Subcutaneous abdominal adipose tissue (tissue), 5 donors: ENCODE data around the gene TOP1.

Experiments
- H3K27ac ChIP-seq: one replicate; pipeline ENCODE4 v1.7.0; 2013; ENCODE audit warnings: low read depth, mild to moderate bottlenecking, inconsistent platforms, low read length, moderate library complexity
- H3K27me3 ChIP-seq, 5 donors: one replicate each; pipeline ENCODE4 v1.7.0; 2013; ENCODE audit warnings: low read length in 5 of 5, inconsistent platforms in 1 of 5; ENCODE audit not compliant: control insufficient read depth in 5 of 5, insufficient read depth in 4 of 5
- H3K36me3 ChIP-seq, 5 donors: one replicate each; pipeline ENCODE4 v1.7.0; 2013; ENCODE audit warnings: low read length in 5 of 5; ENCODE audit not compliant: control insufficient read depth in 5 of 5, insufficient read depth in 5 of 5
- H3K4me1 ChIP-seq, 5 donors: one replicate each; pipeline ENCODE4 v1.7.0; 2013; ENCODE audit warnings: low read length in 5 of 5, mild to moderate bottlenecking in 3 of 5, moderate library complexity in 1 of 5; ENCODE audit not compliant: control insufficient read depth in 5 of 5, insufficient read depth in 5 of 5
- H3K4me3 ChIP-seq, 5 donors: one replicate each; pipeline ENCODE4 v1.7.0; 2013; ENCODE audit warnings: low read length in 5 of 5, low read depth in 1 of 5
- H3K9ac ChIP-seq, 5 donors: one replicate each; pipeline ENCODE4 v1.7.0; 2013; ENCODE audit warnings: low read length in 5 of 5, mild to moderate bottlenecking in 4 of 5, moderate library complexity in 3 of 5
- H3K9me3 ChIP-seq, 5 donors: one replicate each; pipeline ENCODE4 v1.7.0; 2013; ENCODE audit warnings: low read length in 5 of 5; ENCODE audit not compliant: control insufficient read depth in 5 of 5
- donor health status: healthy.
- donor health status: healthy.
- donor health status: healthy.
- donor health status: healthy.
- donor health status: healthy.

Gene TOP1

DNA sequence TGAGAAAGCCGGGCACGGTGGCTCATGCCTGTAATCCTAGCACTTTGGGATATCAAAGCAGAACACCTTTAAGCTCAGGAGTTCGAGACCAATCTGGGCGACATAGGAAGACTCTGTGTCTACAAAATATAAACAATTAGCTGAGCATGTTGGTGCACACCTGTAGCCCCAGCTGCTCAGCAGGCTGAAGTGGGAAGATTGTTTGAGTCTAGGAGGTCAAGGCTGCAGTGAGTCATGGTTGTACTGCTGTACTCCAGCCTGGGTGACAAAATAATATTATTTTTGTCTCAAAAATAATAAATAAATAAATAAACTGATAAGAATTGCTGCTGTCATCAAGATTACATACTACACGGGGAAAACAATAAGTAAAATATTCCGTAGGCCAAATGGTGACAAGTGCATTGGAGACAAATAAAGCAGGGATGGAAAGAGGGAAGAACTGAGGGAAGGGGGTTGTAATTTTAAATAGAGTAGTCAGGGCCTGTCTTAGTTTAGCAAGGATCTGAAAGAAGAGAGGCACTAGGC is 14.0 kb upstream of the TOP1 start:
- peaks cover 0 to 16% (median 8%) of the 10 kb centered on the region in 5 donors for H3K4me1 ChIP-seq
- H3K36me3 ChIP-seq: no peaks in the 10 kb centered on the region
- no peak overlapping the region for H3K9ac ChIP-seq
- H3K9me3 ChIP-seq: no peaks in the 10 kb centered on the region
- H3K27me3 ChIP-seq: no peaks in the 10 kb centered on the region
- H3K27ac ChIP-seq: no peak overlapping the region
- no peak overlapping the region for H3K4me3 ChIP-seq

DNA sequence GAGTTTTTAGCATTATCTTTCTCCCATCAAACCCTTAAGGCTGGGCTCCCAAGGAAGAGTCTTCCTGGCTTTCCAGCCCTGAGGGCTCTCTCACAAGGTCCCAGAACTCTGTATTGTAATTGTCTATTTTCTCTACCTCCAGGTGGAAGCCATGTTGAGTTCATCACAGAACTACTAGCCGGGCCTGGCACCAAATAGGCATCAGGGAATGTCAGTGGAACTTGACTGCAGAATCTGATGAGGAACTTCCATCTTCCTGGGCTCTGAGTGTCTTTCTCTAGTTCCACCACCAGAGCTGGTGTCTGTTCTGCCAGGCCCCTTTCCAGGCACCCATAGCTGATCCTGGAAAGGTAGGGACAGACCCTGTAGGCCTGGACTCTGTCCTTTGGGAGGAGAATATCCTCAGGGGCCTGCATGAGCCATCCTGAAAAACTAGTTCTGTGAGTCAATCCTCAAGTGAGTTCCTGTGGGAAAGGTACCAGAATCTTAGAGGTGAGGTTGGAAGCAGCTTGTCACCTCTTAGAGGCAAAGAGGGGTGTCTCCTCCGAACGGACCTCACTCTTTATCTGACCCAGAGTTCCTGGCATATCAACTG is 11.1 kb upstream of the TOP1 start:
- H3K4me1 ChIP-seq: peaks cover 0 to 6% (median 6%) of the 10 kb centered on the region in 5 donors
- no peaks in the 10 kb centered on the region for H3K36me3 ChIP-seq
- H3K9ac ChIP-seq: no peak overlapping the region
- no peak overlapping the region for H3K4me3 ChIP-seq
- no peak overlapping the region for H3K27ac ChIP-seq
- H3K9me3 ChIP-seq: no peaks in the 10 kb centered on the region
- H3K27me3 ChIP-seq: no peaks in the 10 kb centered on the region

DNA sequence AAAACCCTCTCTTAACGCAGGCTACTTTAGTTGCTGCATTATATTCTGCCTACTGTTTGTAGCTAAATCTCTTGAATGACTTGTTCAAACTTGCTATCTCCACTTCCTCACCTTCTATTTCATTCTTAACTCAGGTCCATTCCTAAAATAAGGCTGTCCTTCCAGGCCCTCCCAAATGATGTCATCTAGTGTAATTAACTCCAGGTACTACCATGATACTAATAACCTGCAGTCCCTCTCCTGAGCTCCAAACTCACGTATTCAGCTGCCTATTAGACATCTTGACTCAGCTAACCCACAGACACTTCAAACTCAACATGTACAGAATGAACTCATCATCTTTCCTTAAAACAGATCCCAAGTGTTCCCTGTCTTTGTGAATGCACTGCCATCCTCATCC is 10.5 kb upstream of the TOP1 start:
- Histone ChIP-seq H3K4me1 (peaks cover 0 to under 1% (median 0%) of the 10 kb centered on the region in 5 donors), H3K9ac (no peak overlapping the region), H3K27ac (no peak overlapping the region), H3K4me3 (no peak overlapping the region), H3K9me3 (no peaks in the 10 kb centered on the region), H3K36me3 (no peaks in the 10 kb centered on the region), H3K27me3 (no peaks in the 10 kb centered on the region)

DNA sequence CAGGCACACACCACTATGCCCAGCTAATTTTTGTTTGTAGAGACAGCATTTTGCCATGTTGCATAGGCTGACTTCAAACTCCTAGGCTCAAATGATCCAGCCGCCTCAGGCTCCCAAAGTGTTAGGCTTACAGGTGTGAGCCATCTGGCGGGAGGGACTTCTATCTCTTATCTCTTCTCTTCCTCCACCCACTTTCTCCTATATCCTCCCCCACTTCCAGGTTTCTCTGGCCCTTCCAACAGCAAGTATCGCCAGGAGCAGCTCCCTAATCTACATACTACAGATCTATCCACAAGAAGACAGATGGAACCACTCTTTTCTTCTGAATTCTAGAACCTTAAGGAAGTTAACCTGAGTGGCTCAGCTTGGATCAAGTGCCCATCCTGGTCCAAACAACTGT is 5.1 kb upstream of the TOP1 start:
- H3K4me3 ChIP-seq: no peak overlapping the region
- H3K9me3 ChIP-seq: no peaks in the 10 kb centered on the region

DNA sequence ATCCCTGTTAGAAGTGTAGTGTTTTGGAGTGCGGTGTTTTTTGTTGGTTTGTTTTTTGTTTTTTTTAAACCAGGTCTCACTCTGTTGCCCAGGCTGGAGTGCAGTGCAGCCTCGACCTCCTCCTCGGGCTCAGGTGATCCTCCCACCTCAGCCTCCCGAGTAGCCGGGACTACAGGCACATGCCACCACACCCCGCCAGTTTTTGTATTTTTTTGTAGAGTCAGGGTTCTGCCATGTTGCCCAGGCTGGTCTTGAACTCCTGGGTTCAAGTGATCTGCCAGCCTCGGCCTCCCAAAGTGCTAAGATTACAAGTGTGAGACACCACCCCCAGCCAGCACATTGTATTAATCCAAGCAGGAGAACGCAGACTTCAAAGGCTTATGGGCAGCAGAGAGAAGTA is 1.3 kb upstream of the TOP1 start:
- no peaks in the 10 kb centered on the region for H3K27me3 ChIP-seq
- H3K9ac ChIP-seq: no peak overlapping the region
- H3K27ac ChIP-seq: no peak overlapping the region
- no peaks in the 10 kb centered on the region for H3K9me3 ChIP-seq
- peaks cover 0 to 1% (median 0%) of the 10 kb centered on the region in 5 donors for H3K36me3 ChIP-seq
- H3K4me3 ChIP-seq: no peak overlapping the region
- peaks cover 2 to 35% (median 31%) of the 10 kb centered on the region in 5 donors for H3K4me1 ChIP-seq

More for the DNA sequence above, 5.1 kb upstream of the TOP1 start:
- H3K27me3 ChIP-seq: no peaks in the 10 kb centered on the region
- no peak overlapping the region for H3K9ac ChIP-seq
- no peak overlapping the region for H3K27ac ChIP-seq
- no peaks in the 10 kb centered on the region for H3K36me3 ChIP-seq
- peaks cover 2 to 7% (median 5%) of the 10 kb centered on the region in 5 donors for H3K4me1 ChIP-seq

DNA sequence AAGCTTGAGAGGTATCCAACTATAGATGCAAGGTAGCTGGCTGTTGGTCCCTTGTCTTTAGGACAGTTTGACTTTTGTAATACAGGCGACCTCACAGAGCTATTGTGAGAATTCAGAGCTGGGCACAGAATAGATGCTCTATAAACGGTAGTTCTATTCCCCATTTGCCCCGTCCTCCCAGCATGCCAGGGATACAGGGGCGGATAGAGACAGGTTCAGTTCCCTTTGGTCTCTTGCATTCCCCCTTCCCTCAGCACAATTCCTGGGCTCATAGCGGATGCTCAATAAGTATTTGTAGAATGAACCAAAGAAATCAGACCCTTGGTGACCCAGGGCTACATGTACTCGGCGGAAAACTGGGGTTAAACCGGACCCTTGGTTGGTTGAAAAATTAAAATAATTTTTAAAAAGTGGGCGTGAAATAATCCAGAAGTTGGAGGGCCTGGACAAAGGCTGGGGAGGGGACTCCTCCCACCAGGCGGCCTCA is 707 bp upstream of the TOP1 start:
- Histone ChIP-seq H3K36me3 (peaks cover 0 to 3% (median 0%) of the 10 kb centered on the region in 5 donors), H3K27ac (peak overlapping the region; percentile 23), H3K9me3 (no peaks in the 10 kb centered on the region), H3K4me3 (peak overlapping the region; percentile 10 to 97 (median 44)), H3K27me3 (no peaks in the 10 kb centered on the region), H3K9ac (peak overlapping the region in 4 of 5 donors; percentile 57 to 85 (median 80)), H3K4me1 (peaks cover 2 to 40% (median 37%) of the 10 kb centered on the region in 5 donors)

DNA sequence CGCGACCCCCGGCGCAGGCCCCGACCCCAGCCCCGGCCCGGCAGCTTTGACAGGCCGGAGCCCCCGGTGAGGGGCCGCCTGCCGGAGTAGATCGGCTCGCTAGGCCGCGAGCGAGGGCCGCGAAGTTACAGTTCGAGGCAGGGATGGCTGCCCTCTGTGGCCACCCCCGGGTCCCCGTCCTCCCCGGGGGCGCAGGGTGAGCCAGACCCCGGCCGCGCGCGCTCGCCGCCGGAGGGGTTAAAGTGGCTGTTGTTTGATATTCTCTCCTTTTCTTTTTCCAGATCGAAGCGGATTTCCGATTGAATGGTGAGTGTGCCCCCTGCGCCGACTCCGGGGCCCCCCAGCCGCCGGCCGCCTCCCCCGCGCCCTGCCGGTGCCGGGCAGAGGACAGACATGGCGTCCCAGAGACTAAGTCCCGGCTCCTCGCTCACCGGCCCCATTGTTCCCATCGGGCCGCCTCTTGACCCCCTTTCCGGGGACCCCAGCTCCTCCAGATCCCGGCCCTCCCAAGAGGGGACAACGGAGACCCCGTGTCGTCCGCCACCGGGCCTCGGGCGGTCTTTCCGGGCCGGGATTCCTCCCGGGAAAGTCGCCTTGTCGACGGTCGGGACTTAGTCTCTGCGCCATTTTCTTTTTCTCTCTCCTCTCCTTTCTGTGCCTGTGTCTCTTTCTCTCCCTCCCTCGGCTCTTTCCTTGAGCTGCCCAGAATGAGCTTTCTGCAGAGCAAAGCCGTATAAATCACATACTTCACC is 704 bp downstream of the TOP1 start:
- H3K4me1 ChIP-seq: peaks cover 2 to 55% (median 49%) of the 10 kb centered on the region in 5 donors
- H3K9ac ChIP-seq: peak overlapping the region; percentile 84 to 97 (median 96)
- peak overlapping the region; percentile 80 to 97 (median 83) for H3K4me3 ChIP-seq
- H3K36me3 ChIP-seq: peaks cover 0 to 3% (median 0%) of the 10 kb centered on the region in 5 donors
- no peaks in the 10 kb centered on the region for H3K27me3 ChIP-seq
- H3K9me3 ChIP-seq: no peaks in the 10 kb centered on the region
- peak overlapping the region; percentile 96 for H3K27ac ChIP-seq

DNA sequence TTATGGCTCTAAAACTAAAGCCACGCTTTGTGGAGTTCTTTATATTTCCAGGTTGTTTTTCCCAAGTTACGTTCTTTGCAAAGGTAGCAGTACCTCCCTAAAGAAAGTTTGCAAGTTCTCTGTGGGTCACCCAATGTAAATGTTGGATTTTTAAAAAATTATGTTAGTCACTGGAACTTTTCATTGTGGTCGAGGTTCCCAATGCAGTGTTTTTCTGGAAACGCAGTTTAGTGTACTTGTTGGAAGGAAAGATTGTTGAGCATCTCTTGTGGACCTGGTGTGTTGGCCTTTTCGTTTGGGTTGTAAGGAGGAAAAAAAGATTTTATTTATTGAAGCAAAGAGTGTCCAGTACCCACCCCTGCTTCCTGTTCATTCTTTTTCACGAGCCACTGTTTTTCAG is 1.4 kb downstream of the TOP1 start:
- peaks cover 0 to 3% (median 0%) of the 10 kb centered on the region in 5 donors for H3K36me3 ChIP-seq
- peaks cover 2 to 58% (median 51%) of the 10 kb centered on the region in 5 donors for H3K4me1 ChIP-seq
- peak overlapping the region; percentile 96 for H3K27ac ChIP-seq
- H3K9ac ChIP-seq: peak overlapping the region; percentile 84 to 97 (median 96)
- H3K4me3 ChIP-seq: peak overlapping the region; percentile 80 to 97 (median 83)
- no peaks in the 10 kb centered on the region for H3K9me3 ChIP-seq
- no peaks in the 10 kb centered on the region for H3K27me3 ChIP-seq

DNA sequence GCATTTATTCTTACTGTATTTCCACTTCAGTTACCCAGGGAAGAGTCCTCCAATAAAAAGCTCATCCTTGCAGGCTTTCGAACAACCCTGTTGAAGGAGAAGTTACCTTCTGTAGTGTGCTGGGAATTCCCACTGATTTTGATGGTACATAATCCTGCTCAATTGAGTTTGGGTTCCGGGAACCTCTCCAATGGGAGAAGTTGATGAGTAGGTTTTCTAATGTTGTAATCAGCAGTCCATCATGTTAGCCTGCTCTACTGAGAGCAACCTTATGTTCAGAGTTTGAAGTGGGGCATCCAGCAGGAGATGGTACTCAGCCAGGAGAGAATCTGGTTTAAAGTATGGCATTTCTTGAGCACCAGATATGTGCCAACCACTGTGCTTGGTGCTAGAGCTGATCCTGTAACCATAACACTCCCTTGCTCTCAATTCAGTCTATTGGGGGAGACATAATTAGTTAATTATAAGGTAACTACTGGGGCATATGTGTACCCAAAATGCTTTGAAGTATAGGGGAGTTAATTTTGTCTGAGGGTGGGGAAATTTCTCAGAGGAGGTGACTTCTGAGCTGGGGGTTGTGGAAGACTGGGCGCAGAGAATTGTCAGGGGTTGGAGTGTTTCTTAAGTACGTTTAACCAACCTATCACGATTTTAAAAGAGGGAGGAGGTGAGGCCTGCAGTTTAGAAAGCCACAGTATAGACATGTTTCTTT is 2.1 kb downstream of the TOP1 start:
- Histone ChIP-seq H3K27ac (peak overlapping the region; percentile 96), H3K9me3 (no peaks in the 10 kb centered on the region), H3K36me3 (peaks cover 0 to 3% (median 0%) of the 10 kb centered on the region in 5 donors), H3K4me3 (peak overlapping the region; percentile 80 to 97 (median 83)), H3K4me1 (peaks cover 2 to 58% (median 53%) of the 10 kb centered on the region in 5 donors), H3K27me3 (no peaks in the 10 kb centered on the region), H3K9ac (peak overlapping the region; percentile 31 to 97 (median 96))
